GM12878 (cell line): ENCODE data around the gene BRIX1. TPM values are rescaled to one million over a fixed set of nuclear protein-coding genes. Genes with fewer than 3 reads are reported as not detected.
A peak's percentile ranks its signal among the peaks of the same experiment; 100 is the strongest.

Source experiments
- ATAC-seq: fragments of 200-7000 bp; cut with Tn5 transposase; 3 replicates; pipeline ENCODE4 v1.9.1; 2020; ENCODE audit warnings: mild to moderate bottlenecking, moderate library complexity
- Bru-seq: library from RNA; stranded (reverse); fragments of 400-500 nt; gene quantifications from one replicate; lab custom pipeline; 2021; lab: Mats Ljungman, UMichigan
- BruChase-seq, 2 experiments: library from RNA; stranded (reverse); fragments of 400-500 nt; gene quantifications; one replicate each; lab custom pipeline; 2021; lab: Mats Ljungman, UMichigan
- BruUV-seq: library from RNA; stranded (reverse); fragments of 400-500 nt; replicated peaks from 2 replicates; lab custom pipeline; 2021; lab: Mats Ljungman, UMichigan
- CTCF ChIA-PET: fragments of 300-600 bp; sonication (Branson Sonifier 250); formaldehyde crosslinking; extraction: SDS; loops from one replicate; lab custom pipeline; 2021; ENCODE audit warnings: inconsistent platforms; lab: Yijun Ruan, JAX
- POLR2A ChIA-PET: fragments of 350-600 bp; formaldehyde crosslinking; extraction: SDS; loops from one replicate; lab custom pipeline; 2021; ENCODE audit warnings: inconsistent platforms; lab: Charles Lee
- RAD21 ChIA-PET: fragments of 300-600 bp; sonication (Branson Sonifier 250); formaldehyde crosslinking; loops from one replicate; lab custom pipeline; 2023; ENCODE audit warnings: antibody characterized with exemption; ENCODE audit not compliant: unreplicated experiment; lab: Charles Lee
- SMC1A ChIA-PET: fragments of 300-600 bp; sonication (Branson Sonifier 250); formaldehyde crosslinking; loops from one replicate; lab custom pipeline; 2023; ENCODE audit not compliant: unreplicated experiment, uncharacterized antibody; lab: Charles Lee
- DNase-seq: peaks from one replicate; pipeline ENCODE4 v3.0.0-alpha.2; 2011; ENCODE audit warnings: low read depth, low spot score
- FAIRE-seq: peaks from 3 replicates; lab custom pipeline; 2011; peaks lifted over from hg19 to GRCh38; lab: Jason Lieb, UNC
- H2AFZ ChIP-seq: 2 replicates; pipeline ENCODE4 v1.6.0; 2011; ENCODE audit warnings: low read depth, low read length, control low read depth; ENCODE audit not compliant: control insufficient read depth
- H3K27ac ChIP-seq: 2 replicates; pipeline ENCODE4 v1.5.1; 2011; ENCODE audit warnings: control low read depth; ENCODE audit not compliant: control insufficient read depth, insufficient read depth
- H3K27me3 ChIP-seq, 2 experiments: replicated peaks in 1 of 2; 2 replicates each; pipeline versions ENCODE4 v1.6.0 to v1.6.1; 2011; ENCODE audit warnings: low read length in 1 of 2; ENCODE audit not compliant: control insufficient read depth in 2 of 2, insufficient read depth in 2 of 2
- H3K36me3 ChIP-seq, 2 experiments: 2 replicates each; pipeline ENCODE4 v1.5.1; 2011; ENCODE audit warnings: low read length in 1 of 2; ENCODE audit not compliant: control insufficient read depth in 2 of 2, insufficient read depth in 2 of 2
- H3K4me1 ChIP-seq: 2 replicates; pipeline ENCODE4 v1.6.1; 2011; ENCODE audit warnings: mild to moderate bottlenecking, low read length, moderate library complexity, mixed read lengths; ENCODE audit not compliant: control insufficient read depth, insufficient read depth
- H3K4me2 ChIP-seq: 2 replicates; pipeline ENCODE4 v1.6.0; 2011; ENCODE audit warnings: control low read depth; ENCODE audit not compliant: control insufficient read depth, insufficient read depth
- H3K4me3 ChIP-seq: fragments of 200-600 bp; sonication (generic); 2 replicates; pipeline ENCODE4 v1.5.1; 2016
- H3K79me2 ChIP-seq: 2 replicates; pipeline ENCODE4 v1.6.0; 2011; ENCODE audit warnings: low read length; ENCODE audit not compliant: control insufficient read depth, insufficient read depth
- H3K9ac ChIP-seq: 2 replicates; pipeline ENCODE4 v1.8.0; 2011; ENCODE audit warnings: low read length, control low read depth, mixed read lengths; ENCODE audit not compliant: control insufficient read depth, insufficient read depth
- H3K9me3 ChIP-seq: replicated peaks from 3 replicates; pipeline ENCODE4 v1.5.1; 2011; ENCODE audit warnings: mild to moderate bottlenecking, low read length; ENCODE audit not compliant: control insufficient read depth, insufficient read depth
- H4K20me1 ChIP-seq: 2 replicates; pipeline ENCODE4 v1.6.0; 2011; ENCODE audit not compliant: control insufficient read depth, insufficient read depth
- ATF7 ChIP-seq: fragments of 450-650 bp; IDR thresholded peaks from 2 replicates; pipeline ENCODE4 v1.6.1; 2016; ENCODE audit warnings: low read depth, mild to moderate bottlenecking
- NR2F1 ChIP-seq: fragments of 450-650 bp; conservative IDR thresholded peaks from 2 replicates; pipeline ENCODE4 v1.6.1; 2017; ENCODE audit warnings: mild to moderate bottlenecking
- PML ChIP-seq: IDR thresholded peaks from 2 replicates; pipeline ENCODE4 v1.6.1; 2012; ENCODE audit warnings: low read length, inconsistent platforms
- SUZ12 ChIP-seq: fragments of 200-600 bp; sonication (generic); IDR thresholded peaks from one replicate; pipeline ENCODE4 v1.6.1; 2018; ENCODE audit warnings: antibody characterized with exemption, mild to moderate bottlenecking; ENCODE audit not compliant: unreplicated experiment
- WGBS: methylation state at CpG from one replicate; pipeline ENCODE4 v1.1.6; 2016; ENCODE audit warnings: low lambda C conversion rate; ENCODE audit not compliant: insufficient replicate concordance, insufficient coverage; ENCODE audit errors: missing lambda C conversion rate; 5-methylcytosine and 5-hydroxymethylcytosine counted together
- in situ Hi-C: fragments of 300-500 bp; cut with MboI; formaldehyde crosslinking; loops from 9 replicates; pipeline ENCODE4 v1.14.3; 2018; ENCODE audit warnings: mixed read lengths
- intact Hi-C: fragments of 100-400 bp; cut with micrococcal nuclease; formaldehyde crosslinking; loops from one replicate; pipeline ENCODE4 v1.14.2; 2022; ENCODE audit not compliant: unreplicated experiment
- long read RNA-seq, 2 experiments: library from polyadenylated mRNA; unstranded; transcript quantifications; one replicate each; pipeline ENCODE4 v2.0.0, GENCODE V29; 2019 to 2020
- polyA minus RNA-seq, 3 experiments: library from RNA; depleted of rRNA, polyadenylated mRNA; stranded (reverse); fragments of >200 nt; gene quantifications; 2 replicates each; pipeline ENCODE4 v1.2.3, GENCODE V29; 2011
- polyA plus RNA-seq, 11 experiments: library from polyadenylated mRNA; depleted of rRNA in 4 of 11; unstranded in 6 of 11; stranded (reverse) in 5 of 11; fragments of >200 nt; fragmentation: Nextera tagmentation in 4 of 11; fragmentation: Illumina TruSeq in 1 of 11; extraction: Ambion mirVana in 4 of 11; extraction: Trizol in 1 of 11; gene quantifications; 1 replicate in 1 of 11; 2 replicates in 10 of 11; pipeline versions ENCODE4 v1.2.1 to v1.2.3, GENCODE V29; 2011 to 2016; ENCODE audit warnings: inconsistent platforms in 2 of 11, missing spikeins in 2 of 11, low read depth in 1 of 11
- total RNA-seq, 4 experiments: library from RNA; depleted of rRNA in 3 of 4; stranded (reverse); fragments of >200 nt in 3 of 4; fragmentation: Illumina TruSeq in 1 of 4; extraction: Trizol in 1 of 4; gene quantifications; 2 replicates each; pipeline versions ENCODE4 v1.2.1 to v1.2.3, GENCODE V29; 2013 to 2021
- TF ChIP-seq, protein P1 (sequence below): fragments of 450-650 bp; IDR thresholded peaks from 2 replicates; pipeline ENCODE4 v1.6.1; 2018; ENCODE audit warnings: borderline replicate concordance, mild to moderate bottlenecking; ENCODE audit not compliant: partially characterized antibody
- TF ChIP-seq, protein P2 (sequence below): IDR thresholded peaks from 2 replicates; pipeline ENCODE4 v1.6.1; 2012; ENCODE audit warnings: mild to moderate bottlenecking, low read depth, low read length
- TF ChIP-seq, protein P3 (sequence below): IDR thresholded peaks from 2 replicates; pipeline ENCODE4 v1.6.1; 2011; ENCODE audit warnings: low read depth, low read length, improper control_type of control experiment, borderline replicate concordance

The BRIX1 gene, protein sequence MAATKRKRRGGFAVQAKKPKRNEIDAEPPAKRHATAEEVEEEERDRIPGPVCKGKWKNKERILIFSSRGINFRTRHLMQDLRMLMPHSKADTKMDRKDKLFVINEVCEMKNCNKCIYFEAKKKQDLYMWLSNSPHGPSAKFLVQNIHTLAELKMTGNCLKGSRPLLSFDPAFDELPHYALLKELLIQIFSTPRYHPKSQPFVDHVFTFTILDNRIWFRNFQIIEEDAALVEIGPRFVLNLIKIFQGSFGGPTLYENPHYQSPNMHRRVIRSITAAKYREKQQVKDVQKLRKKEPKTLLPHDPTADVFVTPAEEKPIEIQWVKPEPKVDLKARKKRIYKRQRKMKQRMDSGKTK
- total RNA-seq (2013; cell fraction: nucleolus; rRNA removed) = 44.1 and 49.0 TPM in 2 replicates
- total RNA-seq (2014; rRNA removed) = 80.5 and 87.2 TPM in 2 replicates
- 74.2 and 80.3 TPM in 2 replicates for total RNA-seq (2014; rRNA removed; fragmentation: Illumina TruSeq; extraction: Trizol)
- 48.3 and 50.4 TPM in 2 replicates for total RNA-seq (2021)
- 21.5 TPM for polyA plus RNA-seq (2011; ENCODE audit: low read depth)
- 71.4 and 113 TPM in 2 replicates for polyA plus RNA-seq (2011; rRNA removed)
- 14.7 and 16.4 TPM in 2 replicates for polyA plus RNA-seq (2011; cell fraction: cytosol; rRNA removed)
- 26.5 and 30.2 TPM in 2 replicates for polyA plus RNA-seq (2011; cell fraction: nucleus; rRNA removed)
- 24.4 and 29.5 TPM in 2 replicates for polyA plus RNA-seq (2012)
- polyA plus RNA-seq (2014; fragmentation: Illumina TruSeq; extraction: Trizol) = 83.1 and 114 TPM in 2 replicates
- polyA plus RNA-seq (2014; fragmentation: Nextera tagmentation; extraction: Ambion mirVana) = 10 to 100 TPM; 58.2 to 77.4 TPM
- polyA plus RNA-seq (2014; rRNA removed) = 49.5 and 59.5 TPM in 2 replicates
- polyA plus RNA-seq (2016; fragmentation: Nextera tagmentation; extraction: Ambion mirVana) = 100 to 1,000 TPM; 113 to 119 TPM
- polyA minus RNA-seq (2011; rRNA and poly(A)+ RNA removed) = 17.9 and 25.5 TPM in 2 replicates
- polyA minus RNA-seq (2011; cell fraction: cytosol; rRNA and poly(A)+ RNA removed) = 17.1 and 23.2 TPM in 2 replicates
- polyA minus RNA-seq (2011; cell fraction: nucleus; rRNA and poly(A)+ RNA removed) = 11.4 and 19.9 TPM in 2 replicates
- Bru-seq, nascent RNA = percentile 93 among the genes with signal in this experiment
- percentile 78 among the genes with signal in this experiment for BruChase-seq, experiment 1, labeled RNA remaining after a 6-hour chase
- BruChase-seq, experiment 2, labeled RNA remaining after a 2-hour chase = percentile 94 among the genes with signal in this experiment
- long read RNA-seq, experiment 1, transcript BRIX1-201 (10 exons, 1,926 nt) = major isoform, 109 of 115 reads
- long read RNA-seq, experiment 1, partial matches to known transcripts = 0 of 115 reads
- long read RNA-seq, experiment 1, other reads (novel, unspliced or antisense) = 4 of 115 reads
- long read RNA-seq, experiment 2, transcript BRIX1-202 (8 exons, 743 nt) = minor isoform, 9 of 589 reads
- long read RNA-seq, experiment 2, transcript BRIX1-201 (10 exons, 1,926 nt) = major isoform, 553 of 589 reads
- long read RNA-seq, experiment 2, partial matches to known transcripts = 2 of 589 reads
- long read RNA-seq, experiment 2, other reads (novel, unspliced or antisense) = 24 of 589 reads

DNA sequence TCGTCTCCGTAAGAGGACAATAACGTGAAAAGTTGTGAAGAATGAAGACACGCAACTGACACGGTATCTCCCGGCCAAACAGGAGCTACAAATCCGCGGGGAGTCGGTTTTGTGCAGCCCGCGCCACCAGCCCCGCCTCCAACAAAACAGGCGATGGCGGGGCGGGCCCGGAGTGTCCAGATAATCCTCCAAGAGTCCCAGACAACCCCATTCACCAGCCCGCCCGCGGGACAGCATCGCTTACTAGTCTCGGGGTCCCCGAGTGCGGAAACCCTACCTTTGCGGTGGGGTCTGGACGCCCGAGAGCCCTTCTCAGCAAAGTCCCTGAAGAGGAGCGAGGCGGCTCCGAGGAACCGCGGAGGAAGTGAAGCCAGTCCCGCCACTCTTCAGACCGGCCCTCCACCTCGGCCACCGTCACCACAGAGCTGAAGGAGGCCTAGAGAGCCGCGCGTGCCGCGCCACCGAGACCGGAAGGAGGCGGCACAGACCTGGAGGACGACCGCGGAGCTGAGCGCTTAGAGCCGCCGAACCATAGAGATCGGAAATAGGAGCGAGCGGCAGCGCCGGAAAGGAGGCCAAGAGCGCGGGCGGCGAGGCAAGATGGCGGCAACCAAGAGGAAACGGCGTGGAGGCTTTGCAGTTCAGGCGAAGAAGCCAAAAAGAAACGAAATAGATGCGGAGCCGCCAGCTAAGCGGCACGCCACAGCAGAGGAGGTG lies at the start of gene BRIX1, which contains the start of gene RAD1:
BRIX1 (plus strand) TSS at position 573 of the 717 bp plus-strand sequence; CDS start at position 601, 28 bp downstream.
RAD1 (minus strand) TSS at position 366 of the 717 bp plus-strand sequence. CDS start 612 bp downstream, outside the sequence.
- Histone ChIP-seq H3K27me3 (no peaks in the 10 kb centered on the region), H3K4me3 (peak within 1 kb of the TSS; percentile 100), H2AFZ (peak within 1 kb of the TSS; percentile 96), H3K27ac (peak within 1 kb of the TSS; percentile 90), H3K9ac (peak within 1 kb of the TSS; percentile 96), H3K4me2 (peak within 1 kb of the TSS; percentile 88), H3K79me2 (peaks cover 69% of the 10 kb centered on the region), H3K9me3 (no peaks in the 10 kb centered on the region), H4K20me1 (no peaks in the 10 kb centered on the region), H3K4me1 (peaks cover 6% of the 10 kb centered on the region; the same call in 1 of the 2 replicates), H3K36me3 (peaks cover 0 to 7% of the 10 kb centered on the region in 2 experiments; a peak in 1 of 4 replicates)
- DNase-seq (peak; percentile 86), FAIRE-seq (peak; percentile 69), ATAC-seq (peak; percentile 96)
- POLR2A ChIA-PET = interaction anchor here (0.5 to 5.3 kb wide), 5 partner anchors 11 to 721 kb away, joined by 3 to 79 read pairs (median 5); partner anchors contain the start of gene DNAJC21
- under 1% methylated on average over 67 of the region's 67 CpGs for WGBS
- intact Hi-C loops = loop anchor here (2.0 to 10.0 kb wide), 3 partner anchors 14 to 910 kb away; partner anchors contain the start of genes AMACR and DNAJC21
- in situ Hi-C loops = loop anchor here (10.0 to 25.0 kb wide), 3 partner anchors 428 to 1470 kb away; partner anchors contain the start of genes AMACR and TARS1
- SMC1A ChIA-PET = interaction anchor here (0.7 to 4.5 kb wide), 12 partner anchors 9 to 416 kb away, joined by 3 to 27 read pairs (median 3); no protein-coding TSS in a partner anchor
- CTCF ChIA-PET = interaction anchor here (0.7 to 2.9 kb wide), 10 partner anchors 14 to 429 kb away, joined by 3 to 13 read pairs (median 5); partner anchors contain the start of gene DNAJC21
- RAD21 ChIA-PET = interaction anchor here (0.9 to 3.8 kb wide), 8 partner anchors 9 to 429 kb away, joined by 3 to 50 read pairs (median 4); partner anchors contain the start of gene DNAJC21
- no TSS peak for BruUV-seq
- TF ChIP-seq PML (peak; percentile 89), ATF7 (peak; percentile 38), NR2F1 (0 out of 2 replicates have a peak, but pooled peaks have one; percentile 37), SUZ12 (no peak)
- TF ChIP-seq, protein P1, sequence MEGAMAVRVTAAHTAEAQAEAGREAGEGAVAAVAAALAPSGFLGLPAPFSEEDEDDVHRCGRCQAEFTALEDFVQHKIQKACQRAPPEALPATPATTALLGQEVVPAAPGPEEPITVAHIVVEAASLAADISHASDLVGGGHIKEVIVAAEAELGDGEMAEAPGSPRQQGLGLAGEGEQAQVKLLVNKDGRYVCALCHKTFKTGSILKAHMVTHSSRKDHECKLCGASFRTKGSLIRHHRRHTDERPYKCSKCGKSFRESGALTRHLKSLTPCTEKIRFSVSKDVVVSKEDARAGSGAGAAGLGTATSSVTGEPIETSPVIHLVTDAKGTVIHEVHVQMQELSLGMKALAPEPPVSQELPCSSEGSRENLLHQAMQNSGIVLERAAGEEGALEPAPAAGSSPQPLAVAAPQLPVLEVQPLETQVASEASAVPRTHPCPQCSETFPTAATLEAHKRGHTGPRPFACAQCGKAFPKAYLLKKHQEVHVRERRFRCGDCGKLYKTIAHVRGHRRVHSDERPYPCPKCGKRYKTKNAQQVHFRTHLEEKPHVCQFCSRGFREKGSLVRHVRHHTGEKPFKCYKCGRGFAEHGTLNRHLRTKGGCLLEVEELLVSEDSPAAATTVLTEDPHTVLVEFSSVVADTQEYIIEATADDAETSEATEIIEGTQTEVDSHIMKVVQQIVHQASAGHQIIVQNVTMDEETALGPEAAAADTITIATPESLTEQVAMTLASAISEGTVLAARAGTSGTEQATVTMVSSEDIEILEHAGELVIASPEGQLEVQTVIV = peak; percentile 78
- TF ChIP-seq, protein P2, sequence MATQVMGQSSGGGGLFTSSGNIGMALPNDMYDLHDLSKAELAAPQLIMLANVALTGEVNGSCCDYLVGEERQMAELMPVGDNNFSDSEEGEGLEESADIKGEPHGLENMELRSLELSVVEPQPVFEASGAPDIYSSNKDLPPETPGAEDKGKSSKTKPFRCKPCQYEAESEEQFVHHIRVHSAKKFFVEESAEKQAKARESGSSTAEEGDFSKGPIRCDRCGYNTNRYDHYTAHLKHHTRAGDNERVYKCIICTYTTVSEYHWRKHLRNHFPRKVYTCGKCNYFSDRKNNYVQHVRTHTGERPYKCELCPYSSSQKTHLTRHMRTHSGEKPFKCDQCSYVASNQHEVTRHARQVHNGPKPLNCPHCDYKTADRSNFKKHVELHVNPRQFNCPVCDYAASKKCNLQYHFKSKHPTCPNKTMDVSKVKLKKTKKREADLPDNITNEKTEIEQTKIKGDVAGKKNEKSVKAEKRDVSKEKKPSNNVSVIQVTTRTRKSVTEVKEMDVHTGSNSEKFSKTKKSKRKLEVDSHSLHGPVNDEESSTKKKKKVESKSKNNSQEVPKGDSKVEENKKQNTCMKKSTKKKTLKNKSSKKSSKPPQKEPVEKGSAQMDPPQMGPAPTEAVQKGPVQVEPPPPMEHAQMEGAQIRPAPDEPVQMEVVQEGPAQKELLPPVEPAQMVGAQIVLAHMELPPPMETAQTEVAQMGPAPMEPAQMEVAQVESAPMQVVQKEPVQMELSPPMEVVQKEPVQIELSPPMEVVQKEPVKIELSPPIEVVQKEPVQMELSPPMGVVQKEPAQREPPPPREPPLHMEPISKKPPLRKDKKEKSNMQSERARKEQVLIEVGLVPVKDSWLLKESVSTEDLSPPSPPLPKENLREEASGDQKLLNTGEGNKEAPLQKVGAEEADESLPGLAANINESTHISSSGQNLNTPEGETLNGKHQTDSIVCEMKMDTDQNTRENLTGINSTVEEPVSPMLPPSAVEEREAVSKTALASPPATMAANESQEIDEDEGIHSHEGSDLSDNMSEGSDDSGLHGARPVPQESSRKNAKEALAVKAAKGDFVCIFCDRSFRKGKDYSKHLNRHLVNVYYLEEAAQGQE = peak; percentile 51
- TF ChIP-seq, protein P3, sequence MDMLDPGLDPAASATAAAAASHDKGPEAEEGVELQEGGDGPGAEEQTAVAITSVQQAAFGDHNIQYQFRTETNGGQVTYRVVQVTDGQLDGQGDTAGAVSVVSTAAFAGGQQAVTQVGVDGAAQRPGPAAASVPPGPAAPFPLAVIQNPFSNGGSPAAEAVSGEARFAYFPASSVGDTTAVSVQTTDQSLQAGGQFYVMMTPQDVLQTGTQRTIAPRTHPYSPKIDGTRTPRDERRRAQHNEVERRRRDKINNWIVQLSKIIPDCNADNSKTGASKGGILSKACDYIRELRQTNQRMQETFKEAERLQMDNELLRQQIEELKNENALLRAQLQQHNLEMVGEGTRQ = no peak
